MM.1S (cell line): ENCODE data around the gene NMRAL1.

Experiments used
- EZH2 ChIP-seq: fragments of 300-600 bp; sonication (generic); optimal IDR thresholded peaks from 2 replicates; pipeline ENCODE3; 2017; ENCODE audit warnings: low read depth, mild to moderate bottlenecking, antibody characterized with exemption, low read length, mixed read lengths
- EZH2phosphoT487 ChIP-seq: fragments of 300-600 bp; sonication (generic); IDR thresholded peaks from 2 replicates; pipeline ENCODE4 v1.6.1; 2018; ENCODE audit warnings: antibody characterized with exemption, low read length
- TF ChIP-seq, protein P1 (sequence below): fragments of 300-600 bp; sonication (generic); IDR thresholded peaks from 2 replicates; pipeline ENCODE4 v1.5.1; 2016; ENCODE audit warnings: antibody characterized with exemption, low read length, mixed read lengths

DNA sequence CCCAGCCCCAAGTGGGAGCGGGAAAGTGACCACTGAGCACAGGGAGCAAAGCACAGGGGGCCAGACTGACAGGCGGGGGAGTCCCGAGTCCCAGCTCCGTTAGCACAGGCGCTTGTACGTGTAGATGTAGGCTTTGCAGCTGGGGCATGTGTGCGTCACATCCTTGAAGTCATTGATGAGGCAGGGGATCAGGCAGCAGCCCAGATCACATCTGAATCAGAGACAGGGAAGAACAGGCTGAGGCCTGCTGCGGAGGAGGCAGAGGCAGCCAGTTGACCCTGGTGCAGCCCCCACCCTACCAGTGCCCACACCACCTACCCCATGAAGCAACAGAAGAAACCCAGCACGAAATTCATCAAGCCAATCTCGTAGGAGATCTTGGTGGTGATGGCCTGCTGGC, 38.0 kb upstream of the NMRAL1 start:
- TF ChIP-seq, protein P1, sequence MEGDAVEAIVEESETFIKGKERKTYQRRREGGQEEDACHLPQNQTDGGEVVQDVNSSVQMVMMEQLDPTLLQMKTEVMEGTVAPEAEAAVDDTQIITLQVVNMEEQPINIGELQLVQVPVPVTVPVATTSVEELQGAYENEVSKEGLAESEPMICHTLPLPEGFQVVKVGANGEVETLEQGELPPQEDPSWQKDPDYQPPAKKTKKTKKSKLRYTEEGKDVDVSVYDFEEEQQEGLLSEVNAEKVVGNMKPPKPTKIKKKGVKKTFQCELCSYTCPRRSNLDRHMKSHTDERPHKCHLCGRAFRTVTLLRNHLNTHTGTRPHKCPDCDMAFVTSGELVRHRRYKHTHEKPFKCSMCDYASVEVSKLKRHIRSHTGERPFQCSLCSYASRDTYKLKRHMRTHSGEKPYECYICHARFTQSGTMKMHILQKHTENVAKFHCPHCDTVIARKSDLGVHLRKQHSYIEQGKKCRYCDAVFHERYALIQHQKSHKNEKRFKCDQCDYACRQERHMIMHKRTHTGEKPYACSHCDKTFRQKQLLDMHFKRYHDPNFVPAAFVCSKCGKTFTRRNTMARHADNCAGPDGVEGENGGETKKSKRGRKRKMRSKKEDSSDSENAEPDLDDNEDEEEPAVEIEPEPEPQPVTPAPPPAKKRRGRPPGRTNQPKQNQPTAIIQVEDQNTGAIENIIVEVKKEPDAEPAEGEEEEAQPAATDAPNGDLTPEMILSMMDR, result no peak
- no peak for TF ChIP-seq EZH2phosphoT487
- TF ChIP-seq EZH2, result no peak
